GM12873 (cell line): ENCODE data around the gene NPAS2.

Experiments used
- TF ChIP-seq, protein P1 (sequence below): IDR thresholded peaks from 2 replicates; pipeline ENCODE4 v1.5.1; 2012; ENCODE audit warnings: low read depth, mild to moderate bottlenecking, moderate library complexity, low read length, control low read depth; ENCODE audit not compliant: insufficient read depth; ENCODE audit errors: missing control alignments

NPAS2 gene

DNA sequence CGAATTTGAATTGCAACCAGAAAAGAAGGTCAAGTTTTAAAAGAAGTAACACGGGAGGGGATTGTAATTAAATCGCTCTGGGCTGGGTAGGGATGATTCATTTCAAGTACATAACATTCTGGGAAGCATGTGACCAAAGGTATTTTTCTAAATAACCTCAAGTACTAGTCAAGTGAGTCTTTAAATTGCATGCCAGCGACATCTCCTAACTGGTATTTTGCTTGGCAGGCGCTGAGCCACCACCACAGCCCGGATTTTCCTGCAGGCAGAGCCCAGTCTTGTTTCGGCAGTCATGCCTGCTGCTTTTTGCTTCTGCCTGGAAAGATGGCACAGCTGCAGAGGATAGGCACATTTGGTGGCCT is 33.7 kb upstream of the NPAS2 start:
- TF ChIP-seq, protein P1, sequence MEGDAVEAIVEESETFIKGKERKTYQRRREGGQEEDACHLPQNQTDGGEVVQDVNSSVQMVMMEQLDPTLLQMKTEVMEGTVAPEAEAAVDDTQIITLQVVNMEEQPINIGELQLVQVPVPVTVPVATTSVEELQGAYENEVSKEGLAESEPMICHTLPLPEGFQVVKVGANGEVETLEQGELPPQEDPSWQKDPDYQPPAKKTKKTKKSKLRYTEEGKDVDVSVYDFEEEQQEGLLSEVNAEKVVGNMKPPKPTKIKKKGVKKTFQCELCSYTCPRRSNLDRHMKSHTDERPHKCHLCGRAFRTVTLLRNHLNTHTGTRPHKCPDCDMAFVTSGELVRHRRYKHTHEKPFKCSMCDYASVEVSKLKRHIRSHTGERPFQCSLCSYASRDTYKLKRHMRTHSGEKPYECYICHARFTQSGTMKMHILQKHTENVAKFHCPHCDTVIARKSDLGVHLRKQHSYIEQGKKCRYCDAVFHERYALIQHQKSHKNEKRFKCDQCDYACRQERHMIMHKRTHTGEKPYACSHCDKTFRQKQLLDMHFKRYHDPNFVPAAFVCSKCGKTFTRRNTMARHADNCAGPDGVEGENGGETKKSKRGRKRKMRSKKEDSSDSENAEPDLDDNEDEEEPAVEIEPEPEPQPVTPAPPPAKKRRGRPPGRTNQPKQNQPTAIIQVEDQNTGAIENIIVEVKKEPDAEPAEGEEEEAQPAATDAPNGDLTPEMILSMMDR: no peak

DNA sequence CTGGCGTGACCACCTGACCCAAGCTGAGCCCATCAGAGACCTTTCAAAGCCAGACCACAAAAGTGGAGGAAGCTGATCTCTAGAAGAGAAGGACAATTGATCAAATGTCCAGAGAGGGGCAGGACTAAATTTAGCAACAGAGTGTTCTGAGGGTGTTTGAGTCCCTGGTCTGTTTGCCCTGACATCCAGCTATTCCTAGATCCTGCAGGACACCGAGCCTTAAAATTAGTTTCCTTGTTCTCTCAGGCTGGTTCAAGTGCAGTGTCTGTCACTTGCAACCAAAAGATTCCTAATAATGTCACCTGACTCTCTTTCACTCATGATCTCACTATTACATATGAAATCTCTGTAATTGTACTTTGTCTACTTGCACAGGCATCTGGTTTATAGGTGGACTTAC is 33.0 kb upstream of the NPAS2 start:
- TF ChIP-seq, protein P1: no peak

DNA sequence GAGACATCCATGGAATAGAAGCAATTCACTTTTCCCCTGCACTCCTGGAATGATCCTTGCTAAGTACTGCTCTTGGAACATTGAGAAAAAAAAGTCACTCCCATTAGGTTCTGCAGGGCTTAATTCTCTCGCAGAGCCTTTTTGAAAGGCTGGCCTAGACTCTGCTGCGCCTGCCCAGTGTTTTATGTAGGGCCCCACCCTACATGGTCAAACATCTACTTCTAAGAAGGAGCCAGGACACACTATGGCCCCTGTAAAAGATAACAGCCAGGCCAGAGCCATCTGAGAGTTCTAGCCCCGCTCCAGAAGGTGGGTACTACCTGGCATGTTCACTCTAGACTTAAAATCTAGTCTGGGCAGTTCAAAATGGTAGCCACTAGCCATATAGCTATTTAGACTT is 30.6 kb upstream of the NPAS2 start:
- TF ChIP-seq, protein P1: no peak

DNA sequence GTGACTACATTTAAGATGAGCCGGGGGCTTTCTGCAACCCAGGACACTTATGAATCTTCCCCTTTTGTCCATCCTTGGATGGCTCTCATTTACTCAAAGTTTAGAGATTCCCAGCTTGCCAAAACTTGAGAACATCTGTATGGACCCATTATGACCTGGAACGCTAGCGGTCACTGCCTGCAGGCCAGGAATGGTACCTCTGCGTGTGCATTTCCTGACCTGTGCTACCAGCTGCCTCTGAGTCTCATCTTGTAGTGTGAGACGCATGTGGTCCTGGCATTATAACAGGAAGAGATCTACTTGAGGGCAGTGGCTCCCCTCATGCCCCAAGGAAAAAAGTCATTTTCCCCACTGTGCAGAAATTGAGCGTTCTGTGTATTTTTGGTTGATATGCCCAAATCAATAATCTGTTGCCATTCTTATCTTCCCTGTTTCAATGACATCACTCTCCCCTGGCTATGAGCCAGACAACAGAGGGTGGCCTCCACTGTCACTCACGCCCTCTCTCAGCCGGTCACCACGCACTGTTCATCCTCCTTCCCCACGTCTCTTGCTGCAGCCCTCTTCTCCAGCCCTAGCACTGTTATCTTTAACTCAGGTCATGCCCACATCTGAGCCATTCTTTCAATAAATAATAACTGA is 28.5 kb upstream of the NPAS2 start:
- TF ChIP-seq, protein P1: no peak

DNA sequence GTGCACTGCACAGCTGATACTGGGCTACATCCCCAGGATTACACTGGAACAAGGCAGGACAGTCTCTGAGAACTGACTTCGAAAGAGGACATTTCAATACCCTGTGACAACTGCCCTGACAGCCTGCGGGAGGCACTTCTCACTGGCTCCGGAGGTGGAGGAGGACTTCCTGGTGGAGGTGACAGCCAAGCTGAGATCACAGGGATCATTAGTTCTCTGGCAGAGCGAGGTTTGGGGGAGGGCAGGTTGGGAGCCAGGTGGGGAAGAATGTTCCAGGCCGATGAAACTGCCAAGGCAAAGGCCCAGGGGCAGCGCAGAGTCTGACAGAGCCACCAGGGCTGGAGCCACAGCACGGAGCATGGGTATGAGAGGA is 28.0 kb upstream of the NPAS2 start:
- TF ChIP-seq, protein P1: no peak

DNA sequence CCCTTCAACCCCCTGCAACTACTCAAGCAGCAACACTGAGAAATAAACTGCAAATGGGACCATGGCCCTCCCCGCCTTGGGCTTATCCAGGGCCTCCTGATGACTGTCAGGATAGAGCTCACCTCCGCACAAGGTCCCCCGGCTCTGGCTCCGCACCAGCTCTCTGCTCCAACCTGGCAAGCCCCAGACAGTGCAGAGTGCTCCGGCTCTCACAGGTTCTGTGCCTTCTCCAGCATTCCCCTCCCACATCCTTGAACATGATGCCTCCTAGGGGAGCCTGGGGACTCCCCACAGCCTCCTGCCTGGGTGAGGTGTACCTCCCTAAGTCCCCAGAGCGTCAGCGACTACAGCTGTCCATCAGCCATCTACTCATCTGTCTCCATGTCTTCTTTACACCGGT is 26.7 kb upstream of the NPAS2 start:
- TF ChIP-seq, protein P1: no peak

DNA sequence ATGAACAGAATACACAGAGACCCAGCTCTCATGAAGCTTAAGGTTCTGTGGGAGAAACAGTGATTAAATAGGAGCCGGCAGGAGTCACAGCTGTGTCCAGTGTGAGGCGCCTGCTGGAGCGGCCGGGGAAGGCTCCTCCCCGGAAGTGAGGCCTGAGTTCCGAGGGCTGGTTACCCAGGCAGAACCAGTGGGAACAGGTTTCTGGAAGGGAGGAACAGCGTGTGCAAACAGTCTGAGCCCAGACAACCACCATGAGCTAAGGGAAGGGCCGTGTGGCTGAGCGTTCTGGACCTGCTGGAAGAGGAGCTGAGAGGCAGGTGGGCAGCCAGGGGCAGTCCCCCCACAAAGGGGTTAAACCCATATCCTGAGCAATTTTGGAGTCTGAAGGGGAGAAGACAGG is 26.0 kb upstream of the NPAS2 start:
- TF ChIP-seq, protein P1: no peak

DNA sequence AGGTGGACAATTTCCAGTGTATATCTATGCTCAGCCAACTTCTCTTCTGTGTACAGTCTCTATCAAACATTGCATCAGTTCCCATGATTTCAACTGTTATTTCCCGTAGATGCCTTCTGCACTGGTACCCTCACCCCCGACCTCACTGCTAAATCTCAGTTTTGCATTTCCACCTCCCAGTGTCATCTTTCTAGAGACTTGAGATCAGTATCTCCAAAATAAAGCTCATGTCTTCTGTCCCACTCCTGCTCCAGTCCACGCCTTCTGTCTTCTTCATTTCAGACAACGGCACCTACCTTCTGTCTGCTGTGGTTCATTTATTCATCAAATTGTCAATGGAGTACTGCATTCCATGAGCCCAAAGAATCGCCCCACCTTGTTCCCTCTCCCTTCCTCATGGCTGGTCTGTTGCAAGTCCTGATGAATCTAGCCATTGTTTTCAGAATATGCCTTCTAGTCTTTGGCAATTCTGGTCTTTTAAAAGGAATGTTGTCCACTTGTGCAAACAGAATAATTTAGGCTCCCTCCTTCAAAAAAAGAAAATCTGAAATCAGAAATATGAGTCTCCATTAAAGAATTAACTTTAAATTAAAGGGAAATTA is 23.3 kb upstream of the NPAS2 start:
- TF ChIP-seq, protein P1: no peak
